GM23248 (cell line): ENCODE data around the gene LPP. TPM values are rescaled to one million over a fixed set of nuclear protein-coding genes. Genes with fewer than 3 reads are reported as not detected.

Source experiments
- DNase-seq: peaks from one replicate; pipeline ENCODE4 v3.0.0-alpha.2; 2015
- H2AFZ ChIP-seq: fragments of 200-600 bp; sonication (generic); 2 replicates; pipeline ENCODE4 v1.6.1; 2016; ENCODE audit warnings: antibody characterized with exemption
- H3F3A ChIP-seq: fragments of 200-600 bp; sonication (generic); 2 replicates; pipeline ENCODE4 v1.6.1; 2016; ENCODE audit warnings: mild to moderate bottlenecking, antibody characterized with exemption, mixed run types; ENCODE audit not compliant: insufficient read depth
- H3K27ac ChIP-seq: fragments of 200-600 bp; sonication (generic); 2 replicates; pipeline ENCODE4 v1.5.1; 2016; ENCODE audit warnings: mild to moderate bottlenecking
- H3K27me3 ChIP-seq: fragments of 200-600 bp; sonication (generic); replicated peaks from 2 replicates; pipeline ENCODE4 v1.6.1; 2016; ENCODE audit warnings: mild to moderate bottlenecking; ENCODE audit not compliant: insufficient read depth
- H3K36me3 ChIP-seq: fragments of 200-600 bp; sonication (generic); 2 replicates; pipeline ENCODE4 v1.6.1; 2016; ENCODE audit warnings: low read depth, mild to moderate bottlenecking
- H3K4me1 ChIP-seq: fragments of 200-600 bp; sonication (generic); 2 replicates; pipeline ENCODE4 v1.6.1; 2016; ENCODE audit warnings: mild to moderate bottlenecking; ENCODE audit not compliant: insufficient read depth
- H3K4me2 ChIP-seq: fragments of 200-600 bp; sonication (generic); one replicate; pipeline ENCODE4 v1.6.1; 2016; ENCODE audit warnings: mild to moderate bottlenecking; ENCODE audit not compliant: unreplicated experiment
- H3K4me3 ChIP-seq: fragments of 200-600 bp; sonication (generic); 2 replicates; pipeline ENCODE4 v1.5.1; 2016; ENCODE audit warnings: mild to moderate bottlenecking
- H3K79me2 ChIP-seq: fragments of 200-600 bp; sonication (generic); 2 replicates; pipeline ENCODE4 v1.6.1; 2016; ENCODE audit warnings: mild to moderate bottlenecking; ENCODE audit not compliant: insufficient read depth
- H3K9ac ChIP-seq: fragments of 200-600 bp; sonication (generic); 2 replicates; pipeline ENCODE4 v1.6.1; 2016; ENCODE audit warnings: mild to moderate bottlenecking
- H3K9me2 ChIP-seq: fragments of 200-600 bp; sonication (generic); 2 replicates; pipeline ENCODE4 v1.6.1; 2016; ENCODE audit warnings: mixed run types, mild to moderate bottlenecking, moderate library complexity; ENCODE audit not compliant: insufficient read depth
- H3K9me3 ChIP-seq: fragments of 200-600 bp; sonication (generic); one replicate; pipeline ENCODE4 v1.6.1; 2017; ENCODE audit warnings: low read depth
- H4K20me1 ChIP-seq: fragments of 200-600 bp; sonication (generic); 2 replicates; pipeline ENCODE4 v1.6.0; 2016; ENCODE audit not compliant: insufficient read depth
- EZH2 ChIP-seq: fragments of 200-600 bp; sonication (generic); IDR thresholded peaks from 2 replicates; pipeline ENCODE4 v1.6.1; 2018; ENCODE audit warnings: antibody characterized with exemption, mild to moderate bottlenecking; ENCODE audit not compliant: insufficient read depth, poor library complexity, severe bottlenecking
- EZH2phosphoT487 ChIP-seq: fragments of 200-600 bp; sonication (generic); IDR thresholded peaks from 2 replicates; pipeline ENCODE4 v1.6.1; 2018; ENCODE audit warnings: antibody characterized with exemption, moderate library complexity, mild to moderate bottlenecking, low read depth; ENCODE audit not compliant: insufficient read depth
- WGBS, 2 experiments: methylation state at CpG; one replicate each; pipeline ENCODE4 v1.1.6; 2015 to 2017; ENCODE audit warnings: low lambda C conversion rate in 2 of 2, low coverage in 1 of 2; ENCODE audit errors: missing lambda C conversion rate in 2 of 2; 5-methylcytosine and 5-hydroxymethylcytosine counted together
- in situ Hi-C: fragments of 300-500 bp; cut with MboI; formaldehyde crosslinking; loops from 2 replicates; pipeline ENCODE4 v1.15.0; 2020
- polyA plus RNA-seq: library from polyadenylated mRNA; unstranded; fragments of >200 nt; fragmentation: Nextera tagmentation; extraction: Ambion mirVana; gene quantifications from 2 replicates; pipeline ENCODE4 v1.2.1, GENCODE V29; 2016
- total RNA-seq: library from RNA; depleted of rRNA; stranded (reverse); fragments of >200 nt; shearing (Covaris generic); gene quantifications from 2 replicates; pipeline ENCODE4 v1.2.3, GENCODE V29; 2014

Gene LPP
- total and polyA plus RNA-seq, 2 experiments from 2014 or later: 42.8 to 61.7 TPM

GRCh38 chr3:188212308-188212969 is 58.5 kb downstream of the LPP start:
- TF ChIP-seq EZH2phosphoT487: no peak
- no peak for TF ChIP-seq EZH2
- Histone ChIP-seq H3K4me1 (peaks cover 30% of the 10 kb centered on the region), H3K9me3 (no peaks in the 10 kb centered on the region), H3F3A (no peaks in the 10 kb centered on the region), H2AFZ (no peak overlapping the region), H3K4me3 (no peak overlapping the region), H3K4me2 (no peak overlapping the region), H3K79me2 (peaks cover 98% of the 10 kb centered on the region), H3K36me3 (peaks cover 6% of the 10 kb centered on the region; the same call in 1 of the 2 replicates), H3K9me2 (no peaks in the 10 kb centered on the region), H3K9ac (no peak overlapping the region), H3K27me3 (no peaks in the 10 kb centered on the region), H4K20me1 (peaks cover 3% of the 10 kb centered on the region; the same call in 1 of the 2 replicates), H3K27ac (0 out of 2 replicates have a peak overlapping the region, but pooled peaks have one; percentile 7)
- WGBS, 2 experiments: 78 to 81% methylated on average over 9 of the region's 9 CpGs
- in situ Hi-C loops: no loop called here
- peak; percentile 22 for DNase-seq

GRCh38 chr3:188214442-188214841 is 60.5 kb downstream of the LPP start:
- H3K9me3 ChIP-seq: no peaks in the 10 kb centered on the region
- H3K4me2 ChIP-seq: no peak overlapping the region
- DNase-seq: no peak
- peaks cover 96% of the 10 kb centered on the region for H3K79me2 ChIP-seq
- H2AFZ ChIP-seq: no peak overlapping the region
- H3K4me1 ChIP-seq: peaks cover 15% of the 10 kb centered on the region
- no peaks in the 10 kb centered on the region for H3K27me3 ChIP-seq
- TF ChIP-seq EZH2 (no peak), EZH2phosphoT487 (no peak)
- no peaks in the 10 kb centered on the region for H3K9me2 ChIP-seq
- in situ Hi-C loops: no loop called here
- peaks cover 6% of the 10 kb centered on the region; the same call in 1 of the 2 replicates for H3K36me3 ChIP-seq
- no peaks in the 10 kb centered on the region for H3F3A ChIP-seq
- peaks cover 3% of the 10 kb centered on the region; the same call in 1 of the 2 replicates for H4K20me1 ChIP-seq
- no peak overlapping the region for H3K27ac ChIP-seq
- no peak overlapping the region for H3K9ac ChIP-seq
- no peak overlapping the region for H3K4me3 ChIP-seq
- WGBS, 2 experiments: 100% methylated on average over 1 of the region's 1 CpG

GRCh38 chr3:188215129-188215528 is 61.2 kb downstream of the LPP start:
- Histone ChIP-seq H3K27me3 (no peaks in the 10 kb centered on the region), H3K27ac (no peak overlapping the region), H3F3A (peaks cover 4% of the 10 kb centered on the region; the same call in 1 of the 2 replicates), H3K4me2 (no peak overlapping the region), H3K36me3 (peaks cover 6% of the 10 kb centered on the region; the same call in 1 of the 2 replicates), H4K20me1 (peaks cover 3% of the 10 kb centered on the region; the same call in 1 of the 2 replicates), H3K4me3 (no peak overlapping the region), H3K79me2 (peaks cover 96% of the 10 kb centered on the region), H3K9me3 (no peaks in the 10 kb centered on the region), H3K9me2 (no peaks in the 10 kb centered on the region), H2AFZ (no peak overlapping the region), H3K4me1 (peaks cover 17% of the 10 kb centered on the region), H3K9ac (no peak overlapping the region)
- in situ Hi-C loops: no loop called here
- no peak for DNase-seq
- WGBS, 2 experiments: 96 to 100% methylated on average over 2 of the region's 2 CpGs
- no peak for TF ChIP-seq EZH2phosphoT487
- no peak for TF ChIP-seq EZH2

GRCh38 chr3:188217011-188217463 is 63.1 kb downstream of the LPP start:
- Histone ChIP-seq H4K20me1 (peaks cover 3% of the 10 kb centered on the region; the same call in 1 of the 2 replicates), H3K4me2 (no peak overlapping the region), H3K9me2 (no peaks in the 10 kb centered on the region), H3K4me3 (no peak overlapping the region), H3F3A (peaks cover 21% of the 10 kb centered on the region), H3K36me3 (no peaks in the 10 kb centered on the region), H3K9ac (no peak overlapping the region), H3K79me2 (peaks cover 96% of the 10 kb centered on the region), H3K27ac (no peak overlapping the region), H3K9me3 (no peaks in the 10 kb centered on the region), H3K4me1 (peaks cover 25% of the 10 kb centered on the region), H2AFZ (no peak overlapping the region), H3K27me3 (no peaks in the 10 kb centered on the region)
- no peak for DNase-seq
- no peak for TF ChIP-seq EZH2
- TF ChIP-seq EZH2phosphoT487: no peak
- in situ Hi-C loops: no loop called here
- 97 to 99% methylated on average over 4 of the region's 4 CpGs for WGBS, 2 experiments
